Measurements from ENCODE around the gene REEP1. TPM values are rescaled to one million over a fixed set of nuclear protein-coding genes. Genes with fewer than 3 reads are reported as not detected.

Gene REEP1
- total and polyA plus RNA-seq, 9 of the 15 experiments (the other 6 are each of a cell fraction or from before 2014, with no cell fraction given) = 0.11 to 0.67 (median 0.13) TPM

GRCh38 chr2:86332654-86333053 is 4.8 kb downstream of the REEP1 start (continued):
- TF ChIP-seq FOXM1 (IDR thresholded peaks at IDR 0.05; ENCODE audit: low read depth) = no peak
- TF ChIP-seq FOXM1 (CRISPR knock-in tag; IDR thresholded peaks at IDR 0.05; ENCODE audit: low read depth) = no peak
- TF ChIP-seq FOXA3 (CRISPR knock-in tag; conservative IDR thresholded peaks at IDR 0.05 in 1 of 2, IDR thresholded peaks at IDR 0.05 in 1 of 2) = no peak
- TF ChIP-seq ZNF41 (CRISPR knock-in tag; conservative IDR thresholded peaks at IDR 0.05) = no peak
- TF ChIP-seq ERF (CRISPR knock-in tag; IDR thresholded peaks at IDR 0.05) = no peak
- TF ChIP-seq POLR2H (tag; IDR thresholded peaks at IDR 0.05; ENCODE audit: low read depth) = no peak
- no peak for TF ChIP-seq ARID1B (IDR thresholded peaks at IDR 0.05)
- TF ChIP-seq RBM15 (IDR thresholded peaks at IDR 0.05; ENCODE audit: insufficient read depth, low read length) = no peak
- no peak for TF ChIP-seq BHLHE40 (IDR thresholded peaks at IDR 0.05; ENCODE audit: low read length)
- no peak for TF ChIP-seq HNRNPH1 (optimal IDR thresholded peaks at IDR 0.05; ENCODE audit: low read depth, low read length)
- no peak for TF ChIP-seq TFE3 (CRISPR knock-in tag; IDR thresholded peaks at IDR 0.05)
- no peak for TF ChIP-seq CHD4 (IDR thresholded peaks at IDR 0.05; ENCODE audit: insufficient read depth, insufficient replicate concordance, low read depth, low read length, poor library complexity, severe bottlenecking)
